NCI-H2196 treated with DMSO at 0.1 percent for 48 hours (cell line): Measurements from ENCODE around the gene PET117.
"Not testable (repeated sequence)": the region's sequence is repeated elsewhere in the genome, so short reads cannot be mapped to it uniquely, and the experiment has no call there.

Experiments
- DNase-seq: peaks from one replicate; lab custom pipeline; 2025; ENCODE audit not compliant: unreplicated experiment; lab: John Stamatoyannopoulos, UW

Gene PET117

GRCh38 chr20:18156045-18156444, 18.4 kb downstream of the PET117 start:
- DNase-seq, result no peak

DNA sequence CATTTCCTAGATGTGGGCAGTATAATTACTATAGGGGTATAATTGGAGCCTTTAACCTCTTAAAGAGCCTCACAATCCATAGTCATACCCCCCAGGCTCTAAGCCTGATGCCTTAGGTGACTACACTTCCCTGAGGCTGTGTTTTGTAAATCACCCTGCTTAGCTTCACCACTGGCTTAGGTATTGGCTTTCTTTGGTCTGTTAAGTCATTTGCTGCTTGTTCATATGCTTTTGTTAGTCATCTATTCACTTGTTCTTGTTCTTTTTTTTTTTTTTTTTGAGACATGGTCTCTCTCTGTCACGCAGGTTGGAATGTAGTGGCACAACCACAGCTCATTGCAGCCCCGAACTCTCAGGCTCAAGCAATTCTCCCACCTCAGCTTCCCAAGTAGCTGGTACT, 26.7 kb downstream of the PET117 start:
- no peak for DNase-seq

- no peak for DNase-seq
Observed at GRCh38 chr20:18165553-18165952, 27.9 kb downstream of the PET117 start.

DNA sequence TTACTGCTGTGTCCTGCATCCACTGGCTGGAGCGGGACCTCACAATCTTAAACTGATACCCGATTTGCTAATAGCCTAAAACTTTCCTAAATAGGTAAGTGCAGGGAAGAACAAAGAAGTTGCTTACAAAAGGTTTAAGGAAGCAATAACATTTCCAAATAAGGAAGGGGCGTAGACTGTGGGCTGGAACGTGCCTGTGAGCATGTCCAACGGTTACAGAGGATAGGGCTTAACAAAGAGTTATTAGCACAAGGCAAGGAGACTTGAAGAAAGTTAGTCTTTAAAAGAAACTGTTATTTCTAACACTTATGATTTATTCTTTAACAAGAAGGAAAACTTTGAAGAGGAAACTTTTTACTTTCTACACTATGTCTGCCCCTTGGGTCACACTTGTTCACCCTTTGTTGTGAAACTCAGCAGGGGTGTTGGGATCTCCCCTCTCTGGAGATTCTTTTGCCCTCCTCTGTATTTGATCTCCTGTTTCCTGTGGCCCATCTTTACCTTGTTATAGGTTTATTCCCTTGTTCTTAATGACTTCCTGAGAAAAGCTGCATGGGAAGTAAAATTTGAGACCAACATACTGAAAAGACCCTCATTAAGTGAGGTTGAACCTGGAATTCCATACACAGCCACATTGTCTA, 28.7 kb downstream of the PET117 start:
- no peak for DNase-seq

- DNase-seq, result no peak
Observed at GRCh38 chr20:18166950-18167349, 29.3 kb downstream of the PET117 start.

DNA sequence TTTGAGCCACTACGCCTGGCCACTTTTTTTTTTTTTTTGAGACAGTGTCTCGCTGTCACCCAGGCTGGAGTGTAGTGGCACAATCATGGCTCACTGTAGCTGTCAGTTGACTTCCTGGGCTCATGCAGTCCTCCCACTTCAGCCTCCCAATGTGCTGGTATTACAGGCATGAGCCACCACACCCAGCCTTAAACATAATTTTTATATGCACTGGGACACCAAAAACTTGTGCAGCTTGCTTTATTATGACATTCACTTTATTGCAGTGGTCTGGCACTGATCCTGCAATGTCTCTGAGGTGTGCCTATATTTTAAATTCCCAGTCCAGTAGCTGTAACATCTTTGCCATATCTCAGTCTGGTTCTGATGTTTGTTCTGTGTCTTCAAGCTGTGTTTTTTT, 34.7 kb downstream of the PET117 start:
- no peak for DNase-seq

DNA sequence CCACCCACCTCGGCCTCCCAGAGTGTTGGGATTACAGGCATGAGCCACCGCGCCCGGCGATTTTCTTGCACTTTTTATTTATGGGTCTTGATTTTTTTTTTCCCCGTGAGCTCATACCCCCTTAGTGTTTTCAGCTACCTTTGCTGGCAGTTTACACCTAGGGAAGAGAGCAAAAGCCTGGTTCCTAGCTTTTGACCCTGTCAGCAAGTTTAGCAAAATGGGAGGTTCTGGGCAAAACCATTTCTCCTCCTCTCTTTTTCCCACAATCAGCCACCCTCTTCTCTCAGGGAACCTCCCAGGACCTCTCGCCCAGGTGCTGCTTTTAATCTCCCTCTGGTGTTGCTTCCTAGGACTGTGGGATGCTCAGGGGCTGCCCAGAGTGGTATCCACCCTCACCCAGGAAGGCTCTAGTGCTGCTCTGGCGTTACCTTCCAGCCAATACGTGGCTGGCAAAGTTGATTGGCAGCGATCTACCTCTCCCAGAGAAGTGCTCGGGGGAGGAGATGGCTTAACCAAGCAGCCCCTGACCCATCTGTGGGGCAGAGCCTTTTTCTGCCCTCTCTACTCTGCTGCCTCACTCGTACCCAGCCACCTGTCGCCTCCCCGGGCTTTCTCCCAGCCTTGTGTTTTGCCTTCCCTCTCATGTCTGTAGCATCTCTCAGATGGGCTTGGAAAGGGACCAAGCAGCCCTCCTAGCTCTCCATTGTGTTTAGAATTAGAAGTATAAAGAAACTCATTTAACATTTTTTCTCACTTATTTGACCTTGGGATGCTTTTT, 37.4 kb downstream of the PET117 start:
- DNase-seq, result no peak

GRCh38 chr20:18176318-18176785, 38.7 kb downstream of the PET117 start:
- DNase-seq, result no peak

GRCh38 chr20:18180366-18180765, 42.7 kb downstream of the PET117 start:
- not testable (repeated sequence) for DNase-seq

DNA sequence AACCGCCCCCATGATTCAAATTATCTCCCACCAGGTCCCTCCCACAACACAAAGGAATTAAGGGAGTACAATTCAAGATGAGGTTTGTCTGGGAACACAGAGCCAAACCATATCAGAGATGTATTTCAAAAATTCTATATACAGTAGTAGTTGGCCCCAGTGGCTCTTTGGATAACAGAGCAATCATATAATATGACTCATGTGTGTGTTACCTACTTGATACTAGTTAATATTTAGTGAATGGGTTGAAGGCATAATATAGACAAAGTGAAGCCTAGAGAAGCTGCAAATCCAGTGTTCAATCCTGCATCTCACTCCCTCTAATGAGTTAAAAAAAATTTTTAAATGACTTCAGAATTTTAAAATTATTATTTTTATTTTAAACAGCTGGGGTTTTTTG, 43.2 kb downstream of the PET117 start:
- DNase-seq, result no peak

- no peak for DNase-seq
Observed at GRCh38 chr20:18187020-18187419, 49.4 kb downstream of the PET117 start.

DNA sequence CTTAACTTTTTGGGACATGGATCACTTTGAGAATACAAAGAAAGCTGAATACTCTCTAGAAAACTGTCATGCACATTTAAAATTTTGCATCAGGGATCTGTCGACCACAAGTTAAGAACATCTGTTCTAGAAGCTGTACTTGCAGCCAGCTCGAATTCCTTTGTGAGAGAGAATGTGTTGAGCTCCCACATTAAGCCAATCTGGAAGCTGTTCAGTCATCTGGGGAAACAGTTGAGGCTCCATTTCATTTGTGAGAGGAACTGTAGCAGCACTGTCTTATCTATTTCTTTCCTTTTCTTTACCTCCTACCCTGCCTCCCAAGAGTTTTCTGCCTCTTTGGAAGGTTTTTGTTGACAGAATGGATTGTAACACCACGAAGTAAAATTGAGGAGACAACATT, 50.8 kb downstream of the PET117 start:
- DNase-seq, result no peak

DNA sequence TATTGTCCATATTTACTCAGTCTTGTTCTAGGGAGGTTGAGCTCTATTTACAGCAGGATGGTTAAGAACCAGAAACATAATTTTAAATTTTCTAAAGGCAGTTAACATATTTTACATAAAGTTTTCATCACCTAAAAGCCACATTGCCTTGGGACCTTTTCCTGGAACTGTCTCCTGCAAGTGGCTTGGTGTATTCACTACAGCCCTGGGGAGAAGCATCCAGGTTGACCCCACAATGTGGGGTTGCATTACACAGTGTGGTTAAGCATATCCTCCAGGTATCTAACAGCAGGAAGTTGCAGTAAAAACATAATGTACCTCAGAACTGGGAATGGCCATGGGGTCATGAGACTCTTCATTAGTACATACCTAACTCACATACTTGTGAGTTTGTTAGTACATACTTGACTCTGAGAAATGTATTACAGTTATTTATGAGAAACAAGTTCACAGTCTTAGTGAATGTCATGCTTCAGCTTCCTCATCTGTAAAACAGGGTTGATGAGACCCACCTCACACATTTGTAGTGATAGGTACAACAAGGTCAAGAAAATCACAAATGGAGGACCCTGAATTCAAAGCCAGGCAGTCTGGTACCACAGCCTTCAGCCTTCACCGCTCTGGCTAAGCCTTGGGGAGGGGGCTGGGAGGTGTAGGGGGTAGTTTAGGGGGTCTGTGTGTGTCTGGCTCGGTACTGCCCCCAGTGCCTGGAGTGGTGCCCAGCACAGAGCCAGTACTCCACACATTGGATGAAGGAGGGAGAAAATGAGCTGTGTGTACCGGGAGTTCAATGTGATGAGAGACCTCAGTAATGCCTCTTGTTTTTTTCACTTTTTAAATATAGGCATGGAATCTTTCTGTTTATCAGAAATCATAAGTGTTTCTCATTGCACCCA, 52.9 kb downstream of the PET117 start:
- no peak for DNase-seq

DNA sequence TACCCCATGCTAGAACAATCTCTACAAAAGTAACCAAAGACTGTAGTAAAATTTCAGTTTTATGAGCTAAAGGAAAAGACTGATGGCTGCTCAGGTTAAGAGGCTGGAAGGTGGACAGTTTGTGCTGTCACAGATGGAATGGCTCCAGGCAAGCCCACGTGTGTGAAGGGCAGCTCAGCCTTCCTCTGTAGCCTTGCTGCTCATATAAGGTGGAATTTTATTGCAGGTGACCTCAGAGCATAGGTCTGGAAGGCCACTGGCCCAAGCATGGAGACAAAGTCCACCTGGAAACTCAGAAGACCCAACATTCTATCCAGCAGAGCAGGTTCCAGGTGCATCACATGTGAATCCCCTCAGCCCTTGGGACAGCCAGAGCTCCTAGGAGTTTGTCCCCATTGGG, 53.6 kb downstream of the PET117 start:
- DNase-seq, result no peak
